Small intestine (tissue), 7 donors: ENCODE data around the gene DHRS7C. TPM values are rescaled to one million over a fixed set of nuclear protein-coding genes. Genes with fewer than 3 reads are reported as not detected.

Source experiments
- DNase-seq, 2 donors: peaks; one replicate each; pipeline versions ENCODE4 v3.0.0 to v3.0.0-alpha.2; 2013
- FAIRE-seq: peaks from 2 replicates; lab custom pipeline; 2012; peaks lifted over from hg19 to GRCh38; lab: Jason Lieb, UNC
- H3K27ac ChIP-seq, 3 donors: one replicate each; pipeline ENCODE4 v1.5.1; 2013; ENCODE audit warnings: low read length in 2 of 3, mild to moderate bottlenecking in 2 of 3, control low read depth in 1 of 3, inconsistent platforms in 1 of 3, low read depth in 1 of 3, moderate library complexity in 1 of 3
- H3K27me3 ChIP-seq, 3 donors: one replicate each; pipeline ENCODE4 v1.6.1; 2013; ENCODE audit warnings: low read length in 3 of 3, inconsistent platforms in 1 of 3; ENCODE audit not compliant: control insufficient read depth in 3 of 3, insufficient read depth in 3 of 3
- H3K36me3 ChIP-seq, 3 donors: one replicate each; pipeline ENCODE4 v1.6.1; 2013; ENCODE audit warnings: low read length in 3 of 3, inconsistent platforms in 1 of 3, low read depth in 1 of 3, mild to moderate bottlenecking in 1 of 3, moderate library complexity in 1 of 3; ENCODE audit not compliant: control insufficient read depth in 3 of 3, insufficient read depth in 2 of 3
- H3K4me1 ChIP-seq, 3 donors: one replicate each; pipeline ENCODE4 v1.6.1; 2013; ENCODE audit warnings: low read length in 2 of 3, inconsistent platforms in 1 of 3, low read depth in 1 of 3, mild to moderate bottlenecking in 1 of 3, moderate library complexity in 1 of 3; ENCODE audit not compliant: control insufficient read depth in 3 of 3, insufficient read depth in 2 of 3
- H3K4me3 ChIP-seq, 3 donors: one replicate each; pipeline ENCODE4 v1.5.1; 2013; ENCODE audit warnings: low read length in 3 of 3, control low read depth in 1 of 3, inconsistent platforms in 1 of 3, low read depth in 1 of 3, mild to moderate bottlenecking in 1 of 3, moderate library complexity in 1 of 3
- H3K9me3 ChIP-seq, 2 donors: one replicate each; pipeline ENCODE4 v1.6.1; 2013; ENCODE audit warnings: low read depth in 1 of 2, low read length in 1 of 2; ENCODE audit not compliant: control insufficient read depth in 2 of 2, insufficient read depth in 1 of 2
- WGBS, 3 donors: extraction: QIAGEN DNeasy Blood & Tissue Kit; methylation state at CpG; one replicate each; pipeline ENCODE4 v1.1.7; 2013; 5-methylcytosine and 5-hydroxymethylcytosine counted together
- polyA plus RNA-seq, 4 donors: library from polyadenylated mRNA; stranded (reverse) in 3 of 4; unstranded in 1 of 4; fragments of 200-250 nt in 3 of 4; fragments of 120-200 nt in 1 of 4; gene quantifications; one replicate each; pipeline versions ENCODE4 v1.2.1 to v1.2.3, GENCODE V29; 2013
- donor health status: healthy with polysubstance abuse.
- donor health status: control.
- donor health status: control.
- donor health status: Bipolar disorder and iron deficiency.
- donor health status: healthy.

DHRS7C gene
- polyA plus RNA-seq, 4 donors = 0.15 to 1.1 (median 0.50) TPM; not detected in 1

DNA sequence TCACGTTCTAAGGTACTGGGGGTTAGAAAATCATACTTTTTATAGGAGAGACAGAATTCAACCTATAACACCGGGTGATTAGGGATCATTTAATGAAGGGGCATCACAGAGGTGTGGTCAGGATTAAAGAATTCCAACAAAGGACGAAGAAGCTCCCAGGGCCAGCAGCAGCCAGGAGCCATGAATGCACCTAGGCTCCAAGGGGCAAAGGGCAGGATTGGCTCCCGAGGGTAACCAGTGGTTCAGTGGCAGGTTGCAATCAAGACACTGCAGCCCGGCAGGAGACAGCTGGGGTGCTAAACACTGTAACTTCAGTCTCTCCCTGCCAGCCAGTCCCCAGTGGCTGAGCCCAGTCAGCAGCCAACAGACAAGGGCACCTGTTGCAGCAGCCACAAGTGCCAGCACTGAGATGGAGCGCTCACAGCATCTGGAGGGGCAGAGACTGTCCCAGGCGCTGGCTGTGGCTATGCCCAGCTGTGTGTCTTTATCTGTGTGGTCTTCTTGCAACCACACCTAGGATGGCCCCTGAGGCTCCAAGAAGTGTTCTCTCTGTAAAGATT lies 23.9 kb downstream of the DHRS7C start:
- Histone ChIP-seq H3K9me3 (no peaks in the 10 kb centered on the region), H3K27me3 (peaks cover 0 to 2% (median 0%) of the 10 kb centered on the region in 3 donors), H3K4me3 (no peak overlapping the region), H3K27ac (no peak overlapping the region), H3K36me3 (no peaks in the 10 kb centered on the region), H3K4me1 (no peaks in the 10 kb centered on the region)
- WGBS, 3 donors = 46 to 74% (median 60%) methylated on average over 7 of the region's 7 CpGs
- FAIRE-seq = no peak
- DNase-seq = no peak

DNA sequence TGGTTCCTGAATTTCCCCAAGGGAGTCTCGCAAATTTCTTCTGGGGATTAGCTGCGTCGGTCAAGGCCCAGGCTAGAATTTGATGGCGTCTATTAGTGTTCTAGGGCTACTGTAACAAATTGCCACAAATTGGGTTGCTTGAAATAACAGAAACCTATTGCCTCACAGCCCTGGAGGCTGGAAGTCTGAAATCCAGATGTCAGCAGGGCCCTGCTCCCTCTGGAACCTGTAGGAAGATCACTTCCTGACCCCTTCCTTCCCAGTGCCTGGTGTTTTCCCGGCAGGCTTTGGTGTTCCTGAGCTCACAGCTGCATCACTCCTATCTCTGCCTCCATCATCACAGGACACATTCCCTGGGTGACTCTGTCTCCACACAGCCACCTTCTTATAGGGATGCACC lies 24.4 kb downstream of the DHRS7C start:
- Histone ChIP-seq H3K9me3 (no peaks in the 10 kb centered on the region), H3K27ac (no peak overlapping the region), H3K4me1 (no peaks in the 10 kb centered on the region), H3K36me3 (no peaks in the 10 kb centered on the region), H3K4me3 (no peak overlapping the region), H3K27me3 (peaks cover 0 to 2% (median 0%) of the 10 kb centered on the region in 3 donors)
- no peak for DNase-seq
- WGBS, 3 donors = 67 to 71% (median 70%) methylated on average over 5 of the region's 5 CpGs
- FAIRE-seq = no peak

DNA sequence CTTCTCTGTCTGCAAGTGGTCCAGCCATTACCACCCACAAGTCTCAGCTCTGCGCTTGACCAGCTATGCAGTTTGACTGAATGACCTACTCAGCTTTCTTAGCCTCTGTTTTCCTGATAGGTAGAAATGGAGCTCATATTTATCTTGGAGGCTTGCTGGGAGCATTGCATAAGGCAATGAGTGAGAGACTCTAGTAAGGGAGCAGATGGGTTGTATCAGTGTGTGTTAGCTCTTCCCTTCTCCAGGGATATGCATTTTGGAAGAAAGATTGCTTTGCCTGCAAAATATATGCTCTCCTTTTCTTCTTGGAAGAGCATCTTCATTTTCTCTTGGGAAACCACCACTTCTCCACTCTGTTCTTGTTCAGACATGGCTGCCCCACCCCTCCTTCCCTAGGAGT lies 26.1 kb downstream of the DHRS7C start:
- no peak for FAIRE-seq
- 91 to 100% (median 100%) methylated on average over 1 of the region's 1 CpG for WGBS, 3 donors
- no peak for DNase-seq
- H3K9me3 ChIP-seq = no peaks in the 10 kb centered on the region
- H3K27me3 ChIP-seq = peaks cover 0 to 2% (median 0%) of the 10 kb centered on the region in 3 donors
- no peak overlapping the region for H3K4me3 ChIP-seq
- H3K4me1 ChIP-seq = no peaks in the 10 kb centered on the region
- no peak overlapping the region for H3K27ac ChIP-seq
- no peaks in the 10 kb centered on the region for H3K36me3 ChIP-seq

DNA sequence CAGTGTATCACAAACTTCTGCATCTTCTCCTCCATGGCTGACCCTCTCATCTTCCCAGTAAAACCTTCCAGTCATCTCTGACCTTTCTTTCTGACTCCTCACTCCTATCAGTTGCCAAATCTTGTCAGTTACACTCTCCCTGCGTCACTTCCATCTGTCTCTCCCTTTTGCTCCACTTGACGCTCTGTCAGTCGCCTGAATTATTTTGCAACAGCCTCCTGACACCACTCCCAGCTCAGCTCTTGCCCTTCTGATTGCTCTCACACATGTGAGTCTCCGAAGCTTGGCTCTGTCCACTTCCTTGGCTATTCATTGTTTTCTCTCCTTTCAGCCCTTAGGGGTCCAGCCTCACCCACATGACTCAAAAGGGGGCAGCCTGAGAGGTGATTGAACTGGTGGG lies 27.7 kb downstream of the DHRS7C start:
- Histone ChIP-seq H3K27me3 (peaks cover 0 to 2% (median 0%) of the 10 kb centered on the region in 3 donors), H3K4me3 (no peak overlapping the region), H3K4me1 (no peaks in the 10 kb centered on the region), H3K27ac (no peak overlapping the region), H3K36me3 (no peaks in the 10 kb centered on the region), H3K9me3 (no peaks in the 10 kb centered on the region)
- no peak for DNase-seq
- no peak for FAIRE-seq
- WGBS, 3 donors = 45 to 53% (median 52%) methylated on average over 4 of the region's 4 CpGs

DNA sequence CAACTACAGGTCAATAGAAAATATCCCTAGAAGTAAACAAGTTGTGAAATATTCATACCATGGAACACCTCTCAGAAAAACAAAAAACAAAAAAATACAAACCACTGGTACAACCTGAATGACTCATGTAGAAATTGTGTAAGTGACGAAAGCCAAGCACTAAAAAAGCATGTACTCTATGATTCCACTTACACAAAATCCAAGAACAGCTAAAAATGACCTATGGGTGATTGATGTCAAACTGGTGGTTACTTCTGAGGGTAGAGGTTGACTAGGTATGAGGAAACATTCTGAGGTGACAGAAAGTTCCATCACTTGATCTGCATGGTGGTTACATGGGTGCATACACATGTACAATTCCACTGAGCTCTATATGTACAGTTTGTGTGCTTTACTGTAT lies 31.1 kb downstream of the DHRS7C start:
- DNase-seq = no peak
- no peaks in the 10 kb centered on the region for H3K9me3 ChIP-seq
- H3K27me3 ChIP-seq = peaks cover 0 to 2% (median 0%) of the 10 kb centered on the region in 3 donors
- no peaks in the 10 kb centered on the region for H3K4me1 ChIP-seq
- FAIRE-seq = no peak
- H3K4me3 ChIP-seq = no peak overlapping the region
- 63 to 81% (median 67%) methylated on average over 1 of the region's 1 CpG for WGBS, 3 donors
- no peak overlapping the region for H3K27ac ChIP-seq
- no peaks in the 10 kb centered on the region for H3K36me3 ChIP-seq

DNA sequence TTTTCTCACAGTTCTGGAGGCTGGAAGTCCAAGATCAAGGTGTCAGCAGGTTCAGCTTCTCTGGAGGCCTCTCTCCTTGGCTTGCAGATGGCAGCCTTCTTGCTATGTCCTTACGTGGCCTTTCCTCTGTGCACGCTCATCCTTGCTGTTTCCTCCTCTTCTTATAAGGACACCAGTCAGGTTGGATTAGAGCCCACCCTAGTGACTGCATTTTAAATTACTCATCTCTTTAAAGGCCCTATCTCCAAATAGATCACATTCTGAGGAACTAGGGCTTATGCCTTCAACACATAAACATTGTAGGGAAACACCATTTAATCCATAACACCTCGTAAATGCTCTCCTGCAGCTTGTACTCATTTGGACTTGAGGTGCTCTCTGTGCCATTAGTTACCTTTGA lies 36.3 kb downstream of the DHRS7C start:
- H3K9me3 ChIP-seq = no peaks in the 10 kb centered on the region
- FAIRE-seq = no peak
- H3K27me3 ChIP-seq = peaks cover 0 to under 1% (median 0%) of the 10 kb centered on the region in 3 donors
- no peak overlapping the region for H3K27ac ChIP-seq
- no peaks in the 10 kb centered on the region for H3K36me3 ChIP-seq
- no peaks in the 10 kb centered on the region for H3K4me1 ChIP-seq
- no peak overlapping the region for H3K4me3 ChIP-seq
- DNase-seq = no peak
- WGBS, 3 donors = 56 to 70% (median 59%) methylated on average over 3 of the region's 3 CpGs

DNA sequence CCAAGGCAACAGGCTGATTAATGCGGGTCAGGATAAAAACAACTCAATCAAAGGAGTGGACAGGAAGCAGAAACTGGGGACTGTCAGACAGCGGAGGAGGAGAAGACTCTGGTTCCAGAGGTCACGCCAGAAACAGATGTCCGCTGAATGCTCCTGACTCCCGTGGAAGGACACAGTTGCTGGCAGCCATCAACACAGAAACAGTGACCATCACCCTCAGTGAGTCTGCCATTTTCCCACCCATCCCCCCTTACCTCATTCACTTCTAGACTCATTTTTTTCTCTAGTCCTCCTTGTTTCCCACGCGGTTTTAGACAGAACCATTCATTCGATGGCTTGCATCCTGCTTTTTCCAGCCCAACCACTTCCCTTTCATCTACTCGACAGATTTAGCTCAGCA lies 40.9 kb downstream of the DHRS7C start:
- no peak overlapping the region for H3K27ac ChIP-seq
- 50 to 81% (median 75%) methylated on average over 9 of the region's 9 CpGs for WGBS, 3 donors
- FAIRE-seq = no peak
- no peak overlapping the region for H3K4me3 ChIP-seq
- no peaks in the 10 kb centered on the region for H3K4me1 ChIP-seq
- H3K36me3 ChIP-seq = no peaks in the 10 kb centered on the region
- no peak for DNase-seq
- no peaks in the 10 kb centered on the region for H3K9me3 ChIP-seq
- peaks cover 0 to 6% (median 0%) of the 10 kb centered on the region in 3 donors for H3K27me3 ChIP-seq

DNA sequence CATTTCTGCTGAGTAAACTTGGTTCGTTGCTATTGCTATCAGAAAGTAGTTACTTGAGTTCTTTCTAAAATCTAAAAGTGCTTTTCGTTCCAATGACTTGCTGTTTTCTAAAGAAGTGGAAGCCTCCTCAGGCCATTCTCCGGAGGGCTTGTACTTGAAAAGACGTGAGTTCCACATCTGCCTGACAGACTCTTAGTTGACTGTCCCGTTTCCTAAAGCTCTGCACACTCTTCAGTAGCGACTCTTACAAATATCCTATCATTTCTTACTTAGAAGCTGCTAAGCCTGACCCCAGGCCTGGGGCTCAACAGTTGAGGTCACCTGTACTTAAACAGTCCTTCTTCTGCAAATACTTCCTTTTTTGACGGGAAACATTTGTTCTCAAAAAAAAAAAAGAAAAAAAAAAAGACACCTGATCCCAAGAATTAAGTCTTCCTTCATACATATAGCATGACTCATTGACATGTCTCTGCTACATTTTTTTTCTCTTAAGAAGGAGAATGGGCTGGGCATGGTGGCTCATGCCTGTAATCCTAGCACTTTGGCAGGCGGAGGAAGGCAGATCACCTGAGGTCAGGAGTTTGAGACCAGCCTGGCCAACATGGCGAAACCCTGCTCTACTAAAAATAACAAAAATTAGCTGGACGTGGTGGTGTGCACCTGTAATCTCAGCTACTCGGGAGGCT lies 61.5 kb downstream of the DHRS7C start:
- Histone ChIP-seq H3K27me3 (no peaks in the 10 kb centered on the region), H3K9me3 (peaks cover 0 to 3% of the 10 kb centered on the region in 2 donors), H3K4me3 (no peak overlapping the region), H3K36me3 (peaks cover 0 to 18% (median 0%) of the 10 kb centered on the region in 3 donors), H3K27ac (no peak overlapping the region), H3K4me1 (no peaks in the 10 kb centered on the region)
- WGBS, 3 donors = 79 to 91% (median 81%) methylated on average over 11 of the region's 11 CpGs
- FAIRE-seq (no peak), DNase-seq (no peak)
